ENCODE data around the gene GALNT18. TPM values are rescaled to one million over a fixed set of nuclear protein-coding genes. Genes with fewer than 3 reads are reported as not detected.

GALNT18 gene
- total and polyA plus RNA-seq, 4 donors, result 17.7 to 109 (median 63.7) TPM

DNA sequence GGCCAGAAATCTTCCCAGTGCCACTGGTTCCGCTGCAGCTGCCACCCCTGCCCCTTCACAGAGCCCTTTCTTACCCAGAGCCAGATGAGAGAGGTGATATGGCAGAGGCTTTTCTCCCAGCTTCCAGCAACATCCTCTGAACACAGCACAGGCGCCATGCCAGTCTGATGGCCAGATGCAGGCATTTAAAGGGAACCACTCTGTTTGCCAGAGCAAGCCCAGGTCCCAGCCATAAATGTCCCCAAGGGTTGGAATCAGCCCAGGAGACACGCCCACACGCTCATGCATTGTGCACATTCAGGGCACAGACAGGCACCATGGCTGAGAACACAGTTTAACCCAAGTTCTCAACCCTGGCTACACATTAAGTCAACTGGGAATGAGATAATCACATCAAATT lies 154.5 kb downstream of the GALNT18 start:
- Histone ChIP-seq H3K27me3 (ENCODE audit: control insufficient read depth in 3 of 3, insufficient read depth in 3 of 3, low read length in 2 of 3) (no peaks in the 10 kb centered on the region), H3K9ac (ENCODE audit: insufficient read depth in 1 of 2, low read length in 2 of 2) (no peak overlapping the region), H3K36me3 (ENCODE audit: control insufficient read depth in 4 of 4, insufficient read depth in 4 of 4, low read length in 4 of 4) (no peaks in the 10 kb centered on the region), H3K4me3 (no peak overlapping the region), H3K4me1 (ENCODE audit: control insufficient read depth in 5 of 5, insufficient read depth in 5 of 5, low read length in 5 of 5) (peaks cover 0 to 16% (median 5%) of the 10 kb centered on the region in 5 donors), H3K27ac (ENCODE audit: low read depth in 1 of 2, low read length in 1 of 2) (no peak overlapping the region), H3K9me3 (ENCODE audit: control insufficient read depth in 4 of 4, insufficient read depth in 3 of 4, low read length in 3 of 4) (no peaks in the 10 kb centered on the region)
- ATAC-seq (ENCODE audit: insufficient read depth, low FRiP score) (no peak), DNase-seq (no peak)
- WGBS, 2 donors, result 88 to 89% methylated on average over 4 of the region's 4 CpGs
- TF ChIP-seq, protein P1, sequence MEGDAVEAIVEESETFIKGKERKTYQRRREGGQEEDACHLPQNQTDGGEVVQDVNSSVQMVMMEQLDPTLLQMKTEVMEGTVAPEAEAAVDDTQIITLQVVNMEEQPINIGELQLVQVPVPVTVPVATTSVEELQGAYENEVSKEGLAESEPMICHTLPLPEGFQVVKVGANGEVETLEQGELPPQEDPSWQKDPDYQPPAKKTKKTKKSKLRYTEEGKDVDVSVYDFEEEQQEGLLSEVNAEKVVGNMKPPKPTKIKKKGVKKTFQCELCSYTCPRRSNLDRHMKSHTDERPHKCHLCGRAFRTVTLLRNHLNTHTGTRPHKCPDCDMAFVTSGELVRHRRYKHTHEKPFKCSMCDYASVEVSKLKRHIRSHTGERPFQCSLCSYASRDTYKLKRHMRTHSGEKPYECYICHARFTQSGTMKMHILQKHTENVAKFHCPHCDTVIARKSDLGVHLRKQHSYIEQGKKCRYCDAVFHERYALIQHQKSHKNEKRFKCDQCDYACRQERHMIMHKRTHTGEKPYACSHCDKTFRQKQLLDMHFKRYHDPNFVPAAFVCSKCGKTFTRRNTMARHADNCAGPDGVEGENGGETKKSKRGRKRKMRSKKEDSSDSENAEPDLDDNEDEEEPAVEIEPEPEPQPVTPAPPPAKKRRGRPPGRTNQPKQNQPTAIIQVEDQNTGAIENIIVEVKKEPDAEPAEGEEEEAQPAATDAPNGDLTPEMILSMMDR (IDR thresholded peaks at IDR 0.05; ENCODE audit: control extremely low read depth, extremely low read depth), result no peak

DNA sequence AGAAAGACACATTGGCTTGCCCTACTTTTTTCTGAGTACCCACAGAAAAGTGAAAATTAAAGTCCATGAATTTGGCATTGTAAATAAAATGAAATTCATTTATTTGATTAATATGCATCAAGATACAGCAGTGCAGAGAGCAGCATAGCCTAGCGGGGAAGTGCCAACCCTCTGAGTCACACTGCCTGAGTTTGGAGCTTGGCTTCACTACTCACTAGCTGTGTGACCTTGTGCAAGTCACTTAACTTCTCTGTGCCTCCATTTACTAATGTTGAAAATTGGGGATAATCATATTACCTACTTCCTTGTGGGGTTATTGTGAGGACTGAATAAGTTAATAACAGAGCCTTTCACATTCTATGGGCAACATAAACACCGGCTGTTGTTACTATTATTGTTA lies 157.2 kb downstream of the GALNT18 start:
- no peaks in the 10 kb centered on the region for H3K36me3 ChIP-seq (ENCODE audit: control insufficient read depth in 4 of 4, insufficient read depth in 4 of 4, low read length in 4 of 4)
- no peaks in the 10 kb centered on the region for H3K9me3 ChIP-seq (ENCODE audit: control insufficient read depth in 4 of 4, insufficient read depth in 3 of 4, low read length in 3 of 4)
- peaks cover 0 to 29% (median 7%) of the 10 kb centered on the region in 5 donors for H3K4me1 ChIP-seq (ENCODE audit: control insufficient read depth in 5 of 5, insufficient read depth in 5 of 5, low read length in 5 of 5)
- no peaks in the 10 kb centered on the region for H3K27me3 ChIP-seq (ENCODE audit: control insufficient read depth in 3 of 3, insufficient read depth in 3 of 3, low read length in 2 of 3)
- WGBS, 2 donors, result 93 to 94% methylated on average over 2 of the region's 2 CpGs
- TF ChIP-seq, protein P1 (IDR thresholded peaks at IDR 0.05; ENCODE audit: control extremely low read depth, extremely low read depth), result no peak
- ATAC-seq (ENCODE audit: insufficient read depth, low FRiP score), result no peak
- no peak overlapping the region for H3K27ac ChIP-seq (ENCODE audit: low read depth in 1 of 2, low read length in 1 of 2)
- no peak overlapping the region for H3K4me3 ChIP-seq
- H3K9ac ChIP-seq (ENCODE audit: insufficient read depth in 1 of 2, low read length in 2 of 2), result no peak overlapping the region
- no peak for DNase-seq

DNA sequence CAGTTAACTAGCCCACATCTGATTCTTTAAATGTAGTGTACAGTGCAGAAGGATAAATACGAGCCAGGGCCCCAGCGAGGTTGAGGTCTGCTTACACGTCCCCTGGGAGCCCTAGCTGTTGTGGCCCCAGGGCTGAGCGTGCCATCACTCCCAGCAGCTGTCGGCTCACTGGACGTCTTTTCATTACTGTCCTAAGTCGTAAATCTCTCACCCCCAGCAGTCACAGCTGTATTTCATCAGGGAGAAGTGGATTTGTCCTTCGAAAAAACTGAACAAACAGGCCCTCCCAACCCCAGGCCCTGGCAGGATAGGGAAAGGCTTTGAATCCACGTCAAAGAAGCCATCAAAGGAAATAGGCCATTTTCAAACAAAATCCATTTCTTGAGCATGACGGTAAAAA lies 158.4 kb downstream of the GALNT18 start:
- Histone ChIP-seq H3K36me3 (ENCODE audit: control insufficient read depth in 4 of 4, insufficient read depth in 4 of 4, low read length in 4 of 4) (no peaks in the 10 kb centered on the region), H3K4me1 (ENCODE audit: control insufficient read depth in 5 of 5, insufficient read depth in 5 of 5, low read length in 5 of 5) (peaks cover 0 to 29% (median 7%) of the 10 kb centered on the region in 5 donors), H3K27me3 (ENCODE audit: control insufficient read depth in 3 of 3, insufficient read depth in 3 of 3, low read length in 2 of 3) (no peaks in the 10 kb centered on the region), H3K4me3 (no peak overlapping the region), H3K27ac (ENCODE audit: low read depth in 1 of 2, low read length in 1 of 2) (no peak overlapping the region), H3K9ac (ENCODE audit: insufficient read depth in 1 of 2, low read length in 2 of 2) (no peak overlapping the region), H3K9me3 (ENCODE audit: control insufficient read depth in 4 of 4, insufficient read depth in 3 of 4, low read length in 3 of 4) (no peaks in the 10 kb centered on the region)
- WGBS, 2 donors, result 76 to 82% methylated on average over 10 of the region's 10 CpGs
- no peak for ATAC-seq (ENCODE audit: insufficient read depth, low FRiP score)
- DNase-seq, result peak; percentile 54 to 84 (median 73)
- TF ChIP-seq, protein P1 (IDR thresholded peaks at IDR 0.05; ENCODE audit: control extremely low read depth, extremely low read depth), result no peak

DNA sequence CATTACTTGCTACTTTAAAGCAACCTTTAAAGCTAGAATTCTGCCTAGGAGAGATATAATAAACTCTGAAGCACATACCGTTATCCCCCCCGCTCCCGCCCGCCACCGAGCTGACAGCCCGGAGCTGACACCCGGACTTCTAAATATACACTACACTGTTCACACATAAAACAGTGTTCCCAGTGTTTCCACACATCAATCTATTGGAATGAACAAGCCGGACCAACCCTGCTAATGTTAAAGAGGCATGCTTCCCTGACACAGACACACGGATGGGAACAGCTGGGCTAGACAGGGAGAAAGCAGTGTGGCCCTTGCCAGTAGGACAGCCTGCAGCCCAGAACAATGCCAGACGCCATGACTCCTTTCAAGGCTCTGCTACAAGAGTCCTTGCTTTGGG lies 160.3 kb downstream of the GALNT18 start:
- Histone ChIP-seq H3K4me1 (ENCODE audit: control insufficient read depth in 5 of 5, insufficient read depth in 5 of 5, low read length in 5 of 5) (peaks cover 0 to 29% (median 7%) of the 10 kb centered on the region in 5 donors), H3K9me3 (ENCODE audit: control insufficient read depth in 4 of 4, insufficient read depth in 3 of 4, low read length in 3 of 4) (no peaks in the 10 kb centered on the region), H3K36me3 (ENCODE audit: control insufficient read depth in 4 of 4, insufficient read depth in 4 of 4, low read length in 4 of 4) (no peaks in the 10 kb centered on the region), H3K9ac (ENCODE audit: insufficient read depth in 1 of 2, low read length in 2 of 2) (no peak overlapping the region), H3K4me3 (no peak overlapping the region), H3K27ac (ENCODE audit: low read depth in 1 of 2, low read length in 1 of 2) (no peak overlapping the region), H3K27me3 (ENCODE audit: control insufficient read depth in 3 of 3, insufficient read depth in 3 of 3, low read length in 2 of 3) (no peaks in the 10 kb centered on the region)
- WGBS, 2 donors, result 64 to 74% methylated on average over 10 of the region's 10 CpGs
- DNase-seq (peak; percentile 41 to 53 (median 43)), ATAC-seq (ENCODE audit: insufficient read depth, low FRiP score) (no peak)
- TF ChIP-seq, protein P1 (IDR thresholded peaks at IDR 0.05; ENCODE audit: control extremely low read depth, extremely low read depth), result no peak
